H1 (cell line): ENCODE data around the gene IFI27L1. TPM values are rescaled to one million over a fixed set of nuclear protein-coding genes. Genes with fewer than 3 reads are reported as not detected.
A peak's percentile ranks its signal among the peaks of the same experiment; 100 is the strongest.

Source experiments
- CTCF ChIA-PET: fragments of 300-600 bp; sonication (Branson Sonifier 250); formaldehyde crosslinking; loops from one replicate; lab custom pipeline; 2021; ENCODE audit not compliant: partially characterized antibody; lab: Charles Lee
- POLR2A ChIA-PET: fragments of 300-600 bp; sonication (Branson Sonifier 250); formaldehyde crosslinking; loops from one replicate; lab custom pipeline; 2021; ENCODE audit warnings: inconsistent platforms; ENCODE audit not compliant: partially characterized antibody; lab: Charles Lee
- DNase-seq, 2 experiments: peaks; one replicate each; pipeline versions ENCODE4 v3.0.0 to v3.0.0-alpha.2; 2010 to 2022; ENCODE audit warnings: low spot score in 2 of 2, low read depth in 1 of 2, mixed read lengths in 1 of 2
- FAIRE-seq: peaks from 2 replicates; lab custom pipeline; 2011; peaks lifted over from hg19 to GRCh38; lab: Jason Lieb, UNC
- H2AFZ ChIP-seq: 2 replicates; pipeline ENCODE4 v1.8.1; 2012; ENCODE audit warnings: low read length, inconsistent platforms
- H2AK5ac ChIP-seq: 2 replicates; pipeline ENCODE4 v1.6.1; 2013; ENCODE audit warnings: low read depth, low read length
- H2BK120ac ChIP-seq: replicated peaks from 2 replicates; pipeline ENCODE3; 2013; ENCODE audit warnings: low read depth, low read length, inconsistent platforms
- H2BK12ac ChIP-seq: 2 replicates; pipeline ENCODE4 v1.6.1; 2013; ENCODE audit warnings: low read depth, low read length
- H2BK15ac ChIP-seq: 2 replicates; pipeline ENCODE4 v1.6.1; 2013; ENCODE audit warnings: low read length
- H2BK20ac ChIP-seq: 2 replicates; pipeline ENCODE4 v1.6.1; 2013; ENCODE audit warnings: low read length
- H2BK5ac ChIP-seq: 2 replicates; pipeline ENCODE4 v1.6.1; 2013; ENCODE audit warnings: low read depth, low read length
- H3K14ac ChIP-seq: 2 replicates; pipeline ENCODE4 v1.6.1; 2013; ENCODE audit warnings: inconsistent platforms; ENCODE audit not compliant: insufficient read length
- H3K18ac ChIP-seq: 2 replicates; pipeline ENCODE4 v1.6.1; 2013; ENCODE audit warnings: low read length; ENCODE audit errors: extremely low read depth
- H3K23ac ChIP-seq: 2 replicates; pipeline ENCODE4 v1.6.1; 2013; ENCODE audit warnings: inconsistent platforms; ENCODE audit not compliant: insufficient read length
- H3K23me2 ChIP-seq: 2 replicates; pipeline ENCODE4 v1.6.1; 2013; ENCODE audit warnings: low read depth, low read length
- H3K27ac ChIP-seq: 2 replicates; pipeline ENCODE4 v1.6.1; 2011; ENCODE audit warnings: low read depth, low read length, inconsistent platforms
- H3K27me3 ChIP-seq, 4 experiments: replicated peaks in 1 of 4; 1 replicate in 1 of 4; 2 replicates in 3 of 4; pipeline versions ENCODE4 v1.6.1 to v1.8.1; 2011 to 2013; ENCODE audit warnings: low read length in 3 of 4, mild to moderate bottlenecking in 3 of 4, inconsistent platforms in 2 of 4, mixed read lengths in 2 of 4, moderate library complexity in 1 of 4; ENCODE audit not compliant: control insufficient read depth in 3 of 4, insufficient read depth in 3 of 4; ENCODE audit errors: extremely low read depth in 1 of 4
- H3K36me3 ChIP-seq, 4 experiments: 2 replicates each; pipeline versions ENCODE4 v1.6.1 to v1.8.1; 2011 to 2013; ENCODE audit warnings: mild to moderate bottlenecking in 4 of 4, low read length in 3 of 4, moderate library complexity in 2 of 4, control low read depth in 1 of 4, inconsistent platforms in 1 of 4; ENCODE audit not compliant: insufficient read depth in 4 of 4, control insufficient read depth in 2 of 4
- H3K4ac ChIP-seq: replicated peaks from 2 replicates; pipeline ENCODE3; 2013; ENCODE audit warnings: low read length, low read depth, mixed read lengths, inconsistent platforms; ENCODE audit not compliant: insufficient read length
- H3K4me1 ChIP-seq, 4 experiments: replicated peaks in 1 of 4; 1 replicate in 1 of 4; 2 replicates in 3 of 4; pipeline versions ENCODE4 v1.6.1 to v1.8.1; 2011 to 2013; ENCODE audit warnings: low read length in 3 of 4, inconsistent platforms in 2 of 4, mixed read lengths in 1 of 4; ENCODE audit not compliant: insufficient read depth in 4 of 4, control insufficient read depth in 3 of 4
- H3K4me2 ChIP-seq, 2 experiments: 2 replicates each; pipeline versions ENCODE4 v1.6.1 to v1.8.1; 2011 to 2013; ENCODE audit warnings: low read depth in 2 of 2, low read length in 2 of 2, control low read depth in 1 of 2, inconsistent platforms in 1 of 2, mild to moderate bottlenecking in 1 of 2; ENCODE audit not compliant: insufficient read depth in 1 of 2
- H3K4me3 ChIP-seq, 4 experiments: fragments of 200-600, 300-600 bp in 1 of 4; sonication (generic), shearing (Covaris generic), sonication (Bioruptor Twin) in 1 of 4; 2 replicates each; pipeline versions ENCODE4 v1.5.1 to v1.8.1; 2011 to 2016; ENCODE audit warnings: low read length in 4 of 4, low read depth in 3 of 4, control low read depth in 2 of 4, inconsistent platforms in 2 of 4, mild to moderate bottlenecking in 2 of 4, mixed read lengths in 1 of 4, moderate library complexity in 1 of 4; ENCODE audit not compliant: insufficient read depth in 2 of 4; ENCODE audit errors: extremely low read depth in 1 of 4
- H3K56ac ChIP-seq: replicated peaks from 2 replicates; pipeline ENCODE3; 2013; ENCODE audit warnings: low read depth, mild to moderate bottlenecking, mixed read lengths, low read length, inconsistent platforms; ENCODE audit not compliant: insufficient read length
- H3K79me1 ChIP-seq: 2 replicates; pipeline ENCODE4 v1.6.1; 2013; ENCODE audit warnings: low read depth, low read length, control low read depth
- H3K79me2 ChIP-seq, 2 experiments: 2 replicates each; pipeline versions ENCODE4 v1.6.1 to v1.8.1; 2012 to 2013; ENCODE audit warnings: low read length in 2 of 2, mild to moderate bottlenecking in 2 of 2, inconsistent platforms in 1 of 2; ENCODE audit not compliant: insufficient read depth in 2 of 2, control insufficient read depth in 1 of 2
- H3K9ac ChIP-seq, 4 experiments: replicated peaks in 1 of 4; 1 replicate in 1 of 4; 2 replicates in 3 of 4; pipeline versions ENCODE4 v1.6.1 to v1.8.1; 2011 to 2013; ENCODE audit warnings: low read depth in 3 of 4, low read length in 3 of 4, control low read depth in 2 of 4, mild to moderate bottlenecking in 2 of 4, moderate library complexity in 2 of 4, inconsistent platforms in 1 of 4; ENCODE audit errors: extremely low read depth in 1 of 4
- H3K9me3 ChIP-seq, 2 experiments: 2 replicates each; pipeline versions ENCODE4 v1.6.1 to v1.8.1; 2012 to 2013; ENCODE audit warnings: mild to moderate bottlenecking in 2 of 2, moderate library complexity in 2 of 2, control low read depth in 1 of 2, inconsistent platforms in 1 of 2, low read depth in 1 of 2, low read length in 1 of 2, mixed read lengths in 1 of 2; ENCODE audit not compliant: insufficient read depth in 2 of 2
- H4K20me1 ChIP-seq, 2 experiments: replicated peaks in 1 of 2; 2 replicates each; pipeline versions ENCODE3 to v1.8.1; 2011 to 2013; ENCODE audit warnings: inconsistent platforms in 2 of 2, low read length in 2 of 2, mild to moderate bottlenecking in 1 of 2; ENCODE audit not compliant: insufficient read depth in 2 of 2, control insufficient read depth in 1 of 2
- H4K5ac ChIP-seq: 2 replicates; pipeline ENCODE4 v1.6.1; 2013; ENCODE audit warnings: low read length, low read depth, mixed read lengths, inconsistent platforms; ENCODE audit not compliant: insufficient read length
- H4K8ac ChIP-seq: 2 replicates; pipeline ENCODE4 v1.8.0; 2013; ENCODE audit warnings: mild to moderate bottlenecking, moderate library complexity, low read length, inconsistent platforms; ENCODE audit not compliant: insufficient read depth; ENCODE audit errors: extremely low read depth
- H4K91ac ChIP-seq: replicated peaks from 2 replicates; pipeline ENCODE3; 2013; ENCODE audit warnings: low read length, mixed read lengths, inconsistent platforms; ENCODE audit not compliant: insufficient read length
- BCL11A ChIP-seq, 2 experiments: IDR thresholded peaks; one replicate each; pipeline ENCODE4 v1.6.1; 2011; ENCODE audit warnings: low read depth in 2 of 2, low read length in 2 of 2, mild to moderate bottlenecking in 2 of 2
- CBX5 ChIP-seq: fragments of 300-800, 300-1000 bp; sonication (generic); IDR thresholded peaks from 2 replicates; pipeline ENCODE4 v1.7.1; 2016; ENCODE audit warnings: antibody characterized with exemption, low read length, low read depth
- EGR1 ChIP-seq: IDR thresholded peaks from 2 replicates; pipeline ENCODE4 v1.6.1; 2011; ENCODE audit warnings: low read depth, low read length, borderline replicate concordance
- FOSL1 ChIP-seq: IDR thresholded peaks from 2 replicates; pipeline ENCODE4 v1.6.1; 2011; ENCODE audit warnings: mild to moderate bottlenecking, low read depth, low read length, moderate library complexity; ENCODE audit not compliant: insufficient read depth
- GABPA ChIP-seq: IDR thresholded peaks from 2 replicates; pipeline ENCODE4 v1.6.1; 2011; ENCODE audit warnings: mild to moderate bottlenecking, low read length, moderate library complexity, borderline replicate concordance; ENCODE audit not compliant: insufficient read depth
- NRF1 ChIP-seq: IDR thresholded peaks from 2 replicates; pipeline ENCODE4 v1.6.1; 2011; ENCODE audit warnings: mild to moderate bottlenecking, low read depth, low read length, improper control_type of control experiment
- RXRA ChIP-seq: IDR thresholded peaks from 2 replicates; pipeline ENCODE4 v1.6.1; 2011; ENCODE audit warnings: low read depth, mild to moderate bottlenecking, low read length, moderate library complexity; ENCODE audit not compliant: insufficient read depth
- WGBS, 2 experiments: shearing (Covaris generic) in 1 of 2; methylation state at CpG; one replicate each; pipeline versions ENCODE4 v1.1.6 to v1.1.7; 2013 to 2015; ENCODE audit warnings: low lambda C conversion rate in 2 of 2, mixed read lengths in 2 of 2, inconsistent platforms in 1 of 2, low coverage in 1 of 2, missing lambda C conversion rate in 1 of 2; ENCODE audit not compliant: insufficient replicate concordance in 2 of 2, insufficient coverage in 1 of 2, insufficient read length in 1 of 2; ENCODE audit errors: extremely low coverage in 1 of 2, missing lambda C conversion rate in 1 of 2; 5-methylcytosine and 5-hydroxymethylcytosine counted together
- polyA plus RNA-seq, 7 experiments: library from polyadenylated mRNA; depleted of rRNA in 3 of 7; stranded (reverse) in 5 of 7; unstranded in 2 of 7; fragments of >200 nt in 5 of 7; fragments of 200-250 nt in 2 of 7; gene quantifications; 1 replicate in 5 of 7; 2 replicates in 1 of 7; 4 replicates in 1 of 7; pipeline versions ENCODE4 v1.2.1 to v1.2.3, GENCODE V29; 2011 to 2013; ENCODE audit warnings: missing spikeins in 2 of 7, mixed read lengths in 2 of 7
- total RNA-seq: library from RNA; stranded (reverse); fragmentation: NEBNext Ultra II Directional; extraction: Animal tissue kit (Norgen Biotek cat#: 25700); gene quantifications from 2 replicates; pipeline ENCODE4 v1.2.1, GENCODE V29; 2021

Gene IFI27L1
- total and polyA plus RNA-seq, 2 of the 8 experiments (the other 6 are each of a cell fraction or from before 2014, with no cell fraction given): 21.2 to 30.5 TPM

GRCh38 chr14:94142247-94142646 lies 61.1 kb downstream of the IFI27L1 start:
- H3K4ac ChIP-seq: no peak overlapping the region
- H2AFZ ChIP-seq: no peak overlapping the region
- CTCF ChIA-PET: interaction anchor here (0.5 to 9.2 kb wide), 38 partner anchors 10 to 937 kb away, joined by 3 to 148 read pairs (median 5); partner anchors contain the start of genes CCDC197 and IFI27L2

More at GRCh38 chr14:94142247-94142646, 61.1 kb downstream of the IFI27L1 start:
- peaks cover 7 to 17% (median 15%) of the 10 kb centered on the region in 4 experiments; a peak in 6 of 7 replicates for H3K4me1 ChIP-seq
- no peak overlapping the region for H3K14ac ChIP-seq
- H4K8ac ChIP-seq: no peak overlapping the region
- DNase-seq (peak in 1 of 2 experiments; percentile 8), FAIRE-seq (no peak)
- no peak overlapping the region for H2BK20ac ChIP-seq
- 91% methylated on average over 3 of the region's 3 CpGs; no CpG with 5 or more reads in 1 of the 2 experiments for WGBS, 2 experiments
- H3K36me3 ChIP-seq: no peaks in the 10 kb centered on the region
- H3K18ac ChIP-seq: no peak overlapping the region
- no peak overlapping the region for H4K5ac ChIP-seq
- H4K20me1 ChIP-seq: no peaks in the 10 kb centered on the region
- H3K79me2 ChIP-seq: no peaks in the 10 kb centered on the region
- no peak overlapping the region for H3K56ac ChIP-seq
- POLR2A ChIA-PET: interaction anchor here (0.9 kb wide), 2 partner anchors 13 to 52 kb away, joined by 3 read pairs; partner anchors contain the start of gene IFI27L2
- no peak overlapping the region for H2BK120ac ChIP-seq
- no peak overlapping the region for H3K4me3 ChIP-seq
- no peaks in the 10 kb centered on the region for H3K79me1 ChIP-seq
- H3K27ac ChIP-seq: no peak overlapping the region
- H3K9me3 ChIP-seq: no peaks in the 10 kb centered on the region
- no peak overlapping the region for H2BK12ac ChIP-seq
- H3K4me2 ChIP-seq: no peak overlapping the region
- no peak overlapping the region for H2BK5ac ChIP-seq
- TF ChIP-seq EGR1 (no peak), GABPA (no peak), BCL11A (IDR thresholded peaks at IDR 0.05; ENCODE audit: low read depth in 2 of 2, low read length in 2 of 2) (no peak), NRF1 (no peak), RXRA (no peak), CBX5 (no peak), FOSL1 (no peak)
- no peak overlapping the region for H4K91ac ChIP-seq
- no peaks in the 10 kb centered on the region for H3K27me3 ChIP-seq
- no peaks in the 10 kb centered on the region for H3K23me2 ChIP-seq
- H2BK15ac ChIP-seq: no peak overlapping the region; the same call in 1 of the 2 replicates
- no peak overlapping the region for H2AK5ac ChIP-seq
- no peak overlapping the region for H3K23ac ChIP-seq
- no peak overlapping the region for H3K9ac ChIP-seq
